ENCODE data around the gene ERCC3. TPM values are rescaled to one million over a fixed set of nuclear protein-coding genes. Genes with fewer than 3 reads are reported as not detected.

The ERCC3 gene
- polyA plus RNA-seq, 2 of the 4 experiments (the other 2 are of a cell fraction): 57.9 to 68.3 TPM

- peaks cover 17% of the 10 kb centered on the region for H3K4me1 ChIP-seq
- DNase-seq (ENCODE audit: low read depth in 1 of 2, low spot score in 1 of 2) (no peak), ATAC-seq (no peak), FAIRE-seq (no peak)
- WGBS (ENCODE audit: missing lambda C conversion rate): 78% methylated on average over 6 of the region's 6 CpGs
- ChIA-PET CTCF (no interaction called here), POLR2A (no interaction called here)
- no peak overlapping the region for H3K4me3 ChIP-seq
- TF ChIP-seq FOSB (CRISPR knock-in tag; IDR thresholded peaks at IDR 0.05) (no peak), ZSCAN20 (CRISPR knock-in tag; IDR thresholded peaks at IDR 0.05) (no peak), EHF (CRISPR knock-in tag; IDR thresholded peaks at IDR 0.05) (no peak), SREBF2 (IDR thresholded peaks at IDR 0.05) (no peak), JUN (IDR thresholded peaks at IDR 0.05) (no peak), RAD21 (conservative IDR thresholded peaks at IDR 0.05 in 1 of 2, IDR thresholded peaks at IDR 0.05 in 1 of 2) (no peak), ATOH8 (CRISPR knock-in tag; IDR thresholded peaks at IDR 0.05; ENCODE audit: low read depth) (no peak), MAX (IDR thresholded peaks at IDR 0.05) (no peak), KDM5A (IDR thresholded peaks at IDR 0.05) (no peak), E2F6 (IDR thresholded peaks at IDR 0.05; ENCODE audit: borderline replicate concordance, low read depth) (no peak)
- H3K27ac ChIP-seq: no peak overlapping the region
- H3K4me2 ChIP-seq: no peak overlapping the region
- peaks cover 16% of the 10 kb centered on the region; the same call in 2 of the 3 replicates for H3K9me3 ChIP-seq
Measured at GRCh38 chr2:127235082-127235702, 58.8 kb downstream of the ERCC3 start.

GRCh38 chr2:127233710-127234109 is 60.2 kb downstream of the ERCC3 start:
- WGBS (ENCODE audit: missing lambda C conversion rate): 95% methylated on average over 8 of the region's 8 CpGs
- H3K27ac ChIP-seq: no peak overlapping the region
- H3K4me1 ChIP-seq: peaks cover 17% of the 10 kb centered on the region
- DNase-seq (ENCODE audit: low read depth in 1 of 2, low spot score in 1 of 2): no peak
- CTCF ChIA-PET: interaction anchor here (1.0 to 1.8 kb wide), 2 partner anchors 30 to 246 kb away, joined by 3 to 4 read pairs; no protein-coding TSS in a partner anchor
- ATAC-seq: no peak
- H3K9me3 ChIP-seq: peaks cover 12% of the 10 kb centered on the region; the same call in 2 of the 3 replicates
- no peak for TF ChIP-seq RNF2 (IDR thresholded peaks at IDR 0.05; ENCODE audit: borderline replicate concordance, low read depth)
- TF ChIP-seq CTCF (IDR thresholded peaks at IDR 0.05): no peak
- TF ChIP-seq PBX3 (IDR thresholded peaks at IDR 0.05): no peak
- TF ChIP-seq SREBF2 (IDR thresholded peaks at IDR 0.05): no peak
- no peak for TF ChIP-seq RARB (CRISPR knock-in tag; IDR thresholded peaks at IDR 0.05)
- TF ChIP-seq ZC3H11A (IDR thresholded peaks at IDR 0.05): no peak
- no peak for TF ChIP-seq HMGXB4 (CRISPR knock-in tag; IDR thresholded peaks at IDR 0.05; ENCODE audit: borderline replicate concordance)
- TF ChIP-seq RFX5 (IDR thresholded peaks at IDR 0.05): no peak
- TF ChIP-seq HOXB13 (CRISPR knock-in tag; IDR thresholded peaks at IDR 0.05; ENCODE audit: low read depth): no peak
- no peak for TF ChIP-seq CBX2 (IDR thresholded peaks at IDR 0.05; ENCODE audit: borderline replicate concordance, low read depth)
- POLR2A ChIA-PET: no interaction called here
- no peak overlapping the region for H3K4me2 ChIP-seq
- H3K4me3 ChIP-seq: no peak overlapping the region
- no peak for FAIRE-seq

Measured in A549 (cell line).